ENCODE data around the gene SPN. TPM values are rescaled to one million over a fixed set of nuclear protein-coding genes. Genes with fewer than 3 reads are reported as not detected.
"Not testable (repeated sequence)": the region's sequence is repeated elsewhere in the genome, so short reads cannot be mapped to it uniquely, and the experiment has no call there.

Gene SPN
- total RNA-seq = 1 to 10 TPM in 1 of 2 donors, under 1 TPM in 1; 0.88 to 3.3 TPM
- polyA plus RNA-seq (ENCODE audit: insufficient read length in 2 of 2) = under 1 TPM; 0.79 to 0.96 TPM
- long read RNA-seq, donor 1 = 0 reads
- long read RNA-seq, donor 2, partial matches to known transcripts = 0 of 2 reads
- long read RNA-seq, donor 2, other reads (novel, unspliced or antisense) = 0 of 2 reads
- long read RNA-seq, donor 3 = 0 reads
- long read RNA-seq, donor 4, partial matches to known transcripts = 0 of 3 reads
- long read RNA-seq, donor 4, other reads (novel, unspliced or antisense) = 0 of 3 reads

GRCh38 chr16:29663016-29663806 is at the start of gene SPN:
Gene SPN (plus strand): TSS chr16:29663247. CDS start chr16:29663729, 482 bp downstream.
- DNase-seq (ENCODE audit: low read depth in 4 of 6, low spot score in 6 of 6) = no peak

GRCh38 chr16:29613307-29614057 is 49.6 kb upstream of the SPN start:
- H3K4me1 ChIP-seq (ENCODE audit: control insufficient read depth, insufficient read depth, low read length) = peaks cover 14% of the 10 kb centered on the region
- H3K27me3 ChIP-seq (ENCODE audit: control insufficient read depth, insufficient read depth, low read length); H3K9me3 ChIP-seq (ENCODE audit: control insufficient read depth, insufficient read depth, low read length); H3K27ac ChIP-seq (ENCODE audit: low read depth, low read length); H3K36me3 ChIP-seq (ENCODE audit: control insufficient read depth, insufficient read depth, low read length): not testable (repeated sequence)
- H3K4me3 ChIP-seq (ENCODE audit: low read depth, low read length) = peak overlapping the region; percentile 51
- whole genome bisulfite sequencing (ENCODE audit: insufficient coverage) = under 1% methylated on average over 89 of the region's 100 CpGs
- peak; percentile 49 to 95 (median 72) for DNase-seq (ENCODE audit: low read depth in 4 of 6, low spot score in 6 of 6)

More at GRCh38 chr16:29663016-29663806, at the start of gene SPN:
- Histone ChIP-seq H3K4me3 (ENCODE audit: low read depth, low read length) (no peak within 1 kb of the TSS), H3K27ac (ENCODE audit: low read depth, low read length) (no peak within 1 kb of the TSS), H3K9me3 (ENCODE audit: control insufficient read depth, insufficient read depth, low read length) (no peaks in the 10 kb centered on the region), H3K36me3 (ENCODE audit: control insufficient read depth, insufficient read depth, low read length) (no peaks in the 10 kb centered on the region), H3K27me3 (ENCODE audit: control insufficient read depth, insufficient read depth, low read length) (no peaks in the 10 kb centered on the region), H3K4me1 (ENCODE audit: control insufficient read depth, insufficient read depth, low read length) (peaks cover 28% of the 10 kb centered on the region)
- WGBS (ENCODE audit: insufficient coverage) = 82% methylated on average over 15 of the region's 18 CpGs

- H3K27me3 ChIP-seq (ENCODE audit: control insufficient read depth, insufficient read depth, low read length); H3K9me3 ChIP-seq (ENCODE audit: control insufficient read depth, insufficient read depth, low read length); H3K4me3 ChIP-seq (ENCODE audit: low read depth, low read length); H3K36me3 ChIP-seq (ENCODE audit: control insufficient read depth, insufficient read depth, low read length): not testable (repeated sequence)
- WGBS (ENCODE audit: insufficient coverage) = 5% methylated on average over 6 of the region's 22 CpGs
- Histone ChIP-seq H3K27ac (ENCODE audit: low read depth, low read length) (peak overlapping the region; percentile 15), H3K4me1 (ENCODE audit: control insufficient read depth, insufficient read depth, low read length) (peaks cover 14% of the 10 kb centered on the region)
- peak in 2 of 6 donors; percentile 32 to 58 for DNase-seq (ENCODE audit: low read depth in 4 of 6, low spot score in 6 of 6)
Observed at GRCh38 chr16:29614691-29615314, 48.2 kb upstream of the SPN start.

GRCh38 chr16:29616127-29616526 is 46.9 kb upstream of the SPN start:
- H3K4me3 ChIP-seq (ENCODE audit: low read depth, low read length); H3K9me3 ChIP-seq (ENCODE audit: control insufficient read depth, insufficient read depth, low read length): not testable (repeated sequence)
- WGBS (ENCODE audit: insufficient coverage) = 70% methylated on average over 2 of the region's 6 CpGs

GRCh38 chr16:29620591-29620990 is 42.5 kb upstream of the SPN start:
- H3K4me3 ChIP-seq (ENCODE audit: low read depth, low read length); H3K9me3 ChIP-seq (ENCODE audit: control insufficient read depth, insufficient read depth, low read length); H3K27me3 ChIP-seq (ENCODE audit: control insufficient read depth, insufficient read depth, low read length); DNase-seq (ENCODE audit: low read depth in 4 of 6, low spot score in 6 of 6); H3K36me3 ChIP-seq (ENCODE audit: control insufficient read depth, insufficient read depth, low read length); H3K27ac ChIP-seq (ENCODE audit: low read depth, low read length); H3K4me1 ChIP-seq (ENCODE audit: control insufficient read depth, insufficient read depth, low read length): not testable (repeated sequence)
- no CpG with 5 or more reads among the region's 6 CpGs for whole genome bisulfite sequencing (ENCODE audit: insufficient coverage)

More at GRCh38 chr16:29616127-29616526, 46.9 kb upstream of the SPN start:
- peaks cover 14% of the 10 kb centered on the region for H3K4me1 ChIP-seq (ENCODE audit: control insufficient read depth, insufficient read depth, low read length)
- DNase-seq (ENCODE audit: low read depth in 4 of 6, low spot score in 6 of 6); H3K27ac ChIP-seq (ENCODE audit: low read depth, low read length); H3K36me3 ChIP-seq (ENCODE audit: control insufficient read depth, insufficient read depth, low read length); H3K27me3 ChIP-seq (ENCODE audit: control insufficient read depth, insufficient read depth, low read length): not testable (repeated sequence)

- not testable (repeated sequence) for H3K4me3 ChIP-seq (ENCODE audit: low read depth, low read length); H3K27ac ChIP-seq (ENCODE audit: low read depth, low read length); H3K9me3 ChIP-seq (ENCODE audit: control insufficient read depth, insufficient read depth, low read length); H3K36me3 ChIP-seq (ENCODE audit: control insufficient read depth, insufficient read depth, low read length); H3K4me1 ChIP-seq (ENCODE audit: control insufficient read depth, insufficient read depth, low read length); H3K27me3 ChIP-seq (ENCODE audit: control insufficient read depth, insufficient read depth, low read length); DNase-seq (ENCODE audit: low read depth in 4 of 6, low spot score in 6 of 6)
- no CpG with 5 or more reads among the region's 18 CpGs for WGBS (ENCODE audit: insufficient coverage)
Observed at GRCh38 chr16:29622738-29623137, 40.3 kb upstream of the SPN start.

GRCh38 chr16:29623253-29623652 is 39.8 kb upstream of the SPN start:
- not testable (repeated sequence) for H3K4me1 ChIP-seq (ENCODE audit: control insufficient read depth, insufficient read depth, low read length); H3K27ac ChIP-seq (ENCODE audit: low read depth, low read length); H3K4me3 ChIP-seq (ENCODE audit: low read depth, low read length); H3K27me3 ChIP-seq (ENCODE audit: control insufficient read depth, insufficient read depth, low read length); H3K36me3 ChIP-seq (ENCODE audit: control insufficient read depth, insufficient read depth, low read length); DNase-seq (ENCODE audit: low read depth in 4 of 6, low spot score in 6 of 6); H3K9me3 ChIP-seq (ENCODE audit: control insufficient read depth, insufficient read depth, low read length)
- no CpG with 5 or more reads among the region's 5 CpGs for WGBS (ENCODE audit: insufficient coverage)

GRCh38 chr16:29625114-29625513 is 37.9 kb upstream of the SPN start:
- 100% methylated on average over 3 of the region's 4 CpGs for WGBS (ENCODE audit: insufficient coverage)

GRCh38 chr16:29626778-29627331 is 36.2 kb upstream of the SPN start:
- H3K27me3 ChIP-seq (ENCODE audit: control insufficient read depth, insufficient read depth, low read length); H3K4me1 ChIP-seq (ENCODE audit: control insufficient read depth, insufficient read depth, low read length); H3K27ac ChIP-seq (ENCODE audit: low read depth, low read length); H3K36me3 ChIP-seq (ENCODE audit: control insufficient read depth, insufficient read depth, low read length); H3K9me3 ChIP-seq (ENCODE audit: control insufficient read depth, insufficient read depth, low read length); H3K4me3 ChIP-seq (ENCODE audit: low read depth, low read length); DNase-seq (ENCODE audit: low read depth in 4 of 6, low spot score in 6 of 6): not testable (repeated sequence)
- WGBS (ENCODE audit: insufficient coverage) = 80% methylated on average over 11 of the region's 16 CpGs

More at GRCh38 chr16:29625114-29625513, 37.9 kb upstream of the SPN start:
- not testable (repeated sequence) for H3K36me3 ChIP-seq (ENCODE audit: control insufficient read depth, insufficient read depth, low read length); H3K27ac ChIP-seq (ENCODE audit: low read depth, low read length); DNase-seq (ENCODE audit: low read depth in 4 of 6, low spot score in 6 of 6); H3K27me3 ChIP-seq (ENCODE audit: control insufficient read depth, insufficient read depth, low read length); H3K9me3 ChIP-seq (ENCODE audit: control insufficient read depth, insufficient read depth, low read length); H3K4me1 ChIP-seq (ENCODE audit: control insufficient read depth, insufficient read depth, low read length); H3K4me3 ChIP-seq (ENCODE audit: low read depth, low read length)

Measured in spinal cord (tissue), 10 donors.